T-helper 1 cell treated with Interleukin-12 subunit alpha and Interleukin-12 subunit beta and Interleukin-4 antibody, amounts not matched to agents 30 μg/mL and 1 μg/mL, for 36 hours (primary cell): Measurements from ENCODE around the gene KCNK2.

Experiments
- H3K27ac Mint-ChIP-seq: one replicate; pipeline ENCODE4 v1.8.0; 2021; ENCODE audit warnings: mild to moderate bottlenecking, mixed read lengths
- H3K27me3 Mint-ChIP-seq: one replicate; pipeline ENCODE4 v1.8.0; 2021; ENCODE audit warnings: low read depth, mixed read lengths
- H3K36me3 Mint-ChIP-seq: one replicate; pipeline ENCODE4 v1.8.0; 2021; ENCODE audit warnings: low read depth, mixed read lengths
- H3K4me1 Mint-ChIP-seq: one replicate; pipeline ENCODE4 v1.8.0; 2021; ENCODE audit warnings: low read depth, mixed read lengths
- H3K4me3 Mint-ChIP-seq: one replicate; pipeline ENCODE4 v1.8.0; 2021; ENCODE audit warnings: mild to moderate bottlenecking, moderate library complexity, mixed read lengths
- H3K9me3 Mint-ChIP-seq: one replicate; pipeline ENCODE4 v1.8.0; 2021; ENCODE audit warnings: mixed read lengths

Gene KCNK2, protein sequence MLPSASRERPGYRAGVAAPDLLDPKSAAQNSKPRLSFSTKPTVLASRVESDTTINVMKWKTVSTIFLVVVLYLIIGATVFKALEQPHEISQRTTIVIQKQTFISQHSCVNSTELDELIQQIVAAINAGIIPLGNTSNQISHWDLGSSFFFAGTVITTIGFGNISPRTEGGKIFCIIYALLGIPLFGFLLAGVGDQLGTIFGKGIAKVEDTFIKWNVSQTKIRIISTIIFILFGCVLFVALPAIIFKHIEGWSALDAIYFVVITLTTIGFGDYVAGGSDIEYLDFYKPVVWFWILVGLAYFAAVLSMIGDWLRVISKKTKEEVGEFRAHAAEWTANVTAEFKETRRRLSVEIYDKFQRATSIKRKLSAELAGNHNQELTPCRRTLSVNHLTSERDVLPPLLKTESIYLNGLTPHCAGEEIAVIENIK

DNA sequence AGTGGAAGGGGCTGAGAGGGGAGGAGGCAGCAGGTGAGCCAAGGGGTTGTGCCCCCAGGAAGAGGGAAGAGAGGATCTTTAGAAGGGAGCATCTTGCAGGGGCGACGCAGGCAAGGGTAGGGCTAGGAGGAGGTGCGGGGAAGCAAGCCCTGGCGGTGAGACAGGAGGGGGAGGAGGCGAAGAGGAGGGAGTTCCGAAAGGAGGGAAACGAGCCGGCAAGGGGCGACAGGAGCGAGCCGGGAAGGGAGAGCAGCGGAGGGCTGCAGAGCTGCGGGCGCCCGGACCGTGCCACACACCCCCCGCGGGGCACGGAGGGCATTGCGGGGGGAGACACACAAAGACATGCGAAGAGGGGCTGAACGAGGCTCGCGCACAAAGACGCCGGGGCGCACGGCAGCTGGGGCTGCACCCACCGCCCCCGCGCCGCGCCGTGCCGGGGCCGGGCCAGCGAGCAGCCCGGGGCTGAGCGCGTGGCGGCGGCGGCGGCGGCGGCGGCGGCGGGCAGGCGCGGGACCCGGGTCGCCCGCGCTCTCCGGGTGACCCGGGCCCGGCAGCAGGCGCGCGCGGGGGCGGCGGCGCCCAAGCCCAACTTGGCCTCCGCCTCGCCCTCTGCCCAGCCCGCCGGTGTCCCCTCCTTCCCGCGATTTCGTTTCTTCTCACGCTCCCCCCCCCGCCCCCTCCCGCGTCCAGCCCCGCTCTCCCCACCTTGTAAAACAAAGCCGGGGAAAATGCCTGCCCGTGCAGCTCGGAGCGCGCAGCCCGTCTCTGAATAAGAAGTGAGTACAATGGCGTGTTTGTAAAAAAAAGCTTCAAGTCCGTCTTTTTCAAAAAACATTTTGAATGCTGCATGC is at the start of gene KCNK2:
TSS of gene KCNK2 (plus strand) at position 206 of the 851 bp plus-strand sequence. CDS start 649 bp downstream, outside the sequence.
- Mint-ChIP-seq H3K36me3 (no peaks in the 10 kb centered on the region), H3K4me1 (no peaks in the 10 kb centered on the region), H3K27me3 (peaks cover 71% of the 10 kb centered on the region), H3K4me3 (no peak within 1 kb of the TSS), H3K9me3 (no peaks in the 10 kb centered on the region), H3K27ac (no peak within 1 kb of the TSS)

DNA sequence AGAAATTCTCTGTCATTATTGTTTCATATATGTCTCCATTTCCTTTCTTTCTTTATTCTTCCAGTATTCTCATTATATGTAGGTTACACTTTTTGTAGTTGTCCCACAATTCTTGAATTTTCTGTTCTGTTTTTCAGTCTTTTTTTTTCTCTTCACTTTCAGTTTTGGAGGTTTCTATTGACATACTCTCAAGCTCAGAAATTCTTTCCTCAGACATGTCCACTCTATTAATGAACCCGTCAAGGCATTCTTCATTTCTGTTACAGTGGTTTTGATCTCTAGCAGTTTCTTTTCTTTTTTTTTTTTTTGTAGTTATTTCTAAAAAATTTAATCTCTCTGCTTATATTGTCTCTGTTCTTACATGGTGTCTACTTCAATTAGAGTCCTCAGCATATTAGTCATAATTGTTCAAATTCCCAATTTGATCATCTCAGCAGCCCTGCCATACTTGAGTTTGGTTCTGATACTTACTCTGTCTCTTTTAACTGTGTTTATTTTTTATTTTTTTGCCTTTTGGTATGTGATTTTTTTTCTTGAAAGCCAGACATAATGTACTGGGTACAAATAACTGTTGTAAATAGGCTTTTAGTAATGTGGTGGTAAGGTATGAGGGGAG is 49.5 kb upstream of the KCNK2 start:
- no peaks in the 10 kb centered on the region for H3K9me3 Mint-ChIP-seq
- no peak overlapping the region for H3K4me3 Mint-ChIP-seq
- no peaks in the 10 kb centered on the region for H3K4me1 Mint-ChIP-seq
- no peaks in the 10 kb centered on the region for H3K36me3 Mint-ChIP-seq
- no peak overlapping the region for H3K27ac Mint-ChIP-seq
- no peaks in the 10 kb centered on the region for H3K27me3 Mint-ChIP-seq

DNA sequence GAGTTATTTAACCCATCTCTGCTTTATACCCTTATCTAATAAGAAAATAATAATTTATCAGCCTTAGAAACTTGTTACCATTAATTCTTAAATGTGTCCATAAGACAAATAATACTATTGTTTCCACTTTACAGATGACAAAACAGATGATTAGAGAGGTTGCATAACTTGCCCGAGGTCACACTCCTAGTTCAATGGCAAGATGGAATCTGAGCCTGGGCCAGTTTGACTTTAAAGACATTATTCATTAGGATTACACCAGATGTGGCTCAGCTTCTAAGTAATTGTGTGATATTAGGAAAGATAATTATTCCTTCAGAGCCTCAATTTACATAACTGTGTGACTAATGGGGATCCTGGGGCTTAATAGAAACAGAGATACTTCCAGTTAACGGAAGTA is 42.3 kb upstream of the KCNK2 start:
- no peak overlapping the region for H3K4me3 Mint-ChIP-seq
- H3K9me3 Mint-ChIP-seq, result no peaks in the 10 kb centered on the region
- H3K36me3 Mint-ChIP-seq, result no peaks in the 10 kb centered on the region
- no peaks in the 10 kb centered on the region for H3K27me3 Mint-ChIP-seq
- no peaks in the 10 kb centered on the region for H3K4me1 Mint-ChIP-seq
- H3K27ac Mint-ChIP-seq, result no peak overlapping the region

DNA sequence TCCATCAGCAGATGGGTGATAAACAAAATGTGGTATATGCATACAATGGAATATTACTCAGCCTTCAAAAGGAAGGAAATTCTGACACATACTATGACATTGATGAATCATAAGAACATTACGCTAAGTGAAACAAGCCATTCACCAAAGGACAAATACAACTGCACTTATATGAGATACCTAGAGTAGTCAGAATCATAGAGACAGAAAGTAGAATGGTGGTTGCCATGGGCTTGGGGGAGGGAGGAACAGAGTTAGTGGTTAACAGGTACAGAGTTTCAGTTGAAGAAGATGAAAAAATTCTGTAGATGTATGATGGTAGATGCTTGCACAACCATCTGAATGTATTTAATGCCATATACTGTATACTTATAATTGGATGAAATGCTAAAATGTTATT is 39.1 kb upstream of the KCNK2 start:
- Mint-ChIP-seq H3K9me3 (no peaks in the 10 kb centered on the region), H3K27ac (no peak overlapping the region), H3K36me3 (no peaks in the 10 kb centered on the region), H3K4me1 (no peaks in the 10 kb centered on the region), H3K4me3 (no peak overlapping the region), H3K27me3 (no peaks in the 10 kb centered on the region)

DNA sequence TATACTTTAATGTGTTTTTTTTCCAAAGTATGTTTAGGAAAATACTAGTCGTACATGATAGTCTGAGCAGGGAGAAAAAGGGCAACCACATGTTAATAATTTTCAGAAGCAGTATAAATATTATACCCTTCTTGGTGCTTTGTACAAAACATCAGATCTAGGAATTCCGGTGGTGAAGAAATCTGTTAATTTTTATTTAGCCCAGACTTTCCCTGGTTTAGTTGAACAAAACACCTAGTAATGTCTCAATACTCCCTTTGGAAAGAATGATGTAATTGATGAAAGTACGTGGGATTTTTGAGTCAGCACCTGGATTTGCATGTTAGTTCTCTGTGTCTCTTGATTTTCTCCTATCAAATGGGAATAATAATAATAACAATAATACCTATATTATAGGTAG is 38.4 kb upstream of the KCNK2 start:
- Mint-ChIP-seq H3K27ac (no peak overlapping the region), H3K36me3 (no peaks in the 10 kb centered on the region), H3K4me1 (no peaks in the 10 kb centered on the region), H3K9me3 (no peaks in the 10 kb centered on the region), H3K4me3 (no peak overlapping the region), H3K27me3 (no peaks in the 10 kb centered on the region)

DNA sequence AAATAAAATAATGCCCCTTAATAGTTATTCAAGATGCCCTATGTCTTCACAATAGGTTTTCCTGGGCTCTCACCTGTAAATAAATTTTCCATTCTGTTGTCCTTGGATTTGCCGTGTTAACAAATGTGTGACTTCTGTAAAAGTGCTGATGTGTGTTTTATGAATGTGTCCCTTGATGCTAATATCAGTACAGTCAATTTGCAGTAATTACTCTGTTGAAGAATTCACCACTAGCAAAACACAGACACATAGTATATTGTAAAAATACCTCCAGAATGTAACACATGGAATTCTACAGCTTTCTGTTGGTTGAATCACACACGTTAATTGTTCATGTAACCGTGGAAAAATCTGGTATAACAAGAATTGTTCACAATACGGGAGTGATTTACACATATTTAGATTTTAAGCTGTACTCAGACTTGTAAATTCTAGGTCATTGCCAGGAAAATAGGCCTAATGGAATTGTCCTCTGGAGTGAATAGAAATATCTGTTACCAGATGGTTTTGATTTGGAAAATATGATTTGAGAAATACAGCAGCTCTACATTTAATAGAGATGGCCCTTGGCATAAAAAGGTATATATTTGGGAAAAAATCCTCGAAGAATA is 36.7 kb upstream of the KCNK2 start:
- Mint-ChIP-seq H3K27me3 (no peaks in the 10 kb centered on the region), H3K4me3 (no peak overlapping the region), H3K4me1 (no peaks in the 10 kb centered on the region), H3K36me3 (no peaks in the 10 kb centered on the region), H3K9me3 (no peaks in the 10 kb centered on the region), H3K27ac (no peak overlapping the region)

DNA sequence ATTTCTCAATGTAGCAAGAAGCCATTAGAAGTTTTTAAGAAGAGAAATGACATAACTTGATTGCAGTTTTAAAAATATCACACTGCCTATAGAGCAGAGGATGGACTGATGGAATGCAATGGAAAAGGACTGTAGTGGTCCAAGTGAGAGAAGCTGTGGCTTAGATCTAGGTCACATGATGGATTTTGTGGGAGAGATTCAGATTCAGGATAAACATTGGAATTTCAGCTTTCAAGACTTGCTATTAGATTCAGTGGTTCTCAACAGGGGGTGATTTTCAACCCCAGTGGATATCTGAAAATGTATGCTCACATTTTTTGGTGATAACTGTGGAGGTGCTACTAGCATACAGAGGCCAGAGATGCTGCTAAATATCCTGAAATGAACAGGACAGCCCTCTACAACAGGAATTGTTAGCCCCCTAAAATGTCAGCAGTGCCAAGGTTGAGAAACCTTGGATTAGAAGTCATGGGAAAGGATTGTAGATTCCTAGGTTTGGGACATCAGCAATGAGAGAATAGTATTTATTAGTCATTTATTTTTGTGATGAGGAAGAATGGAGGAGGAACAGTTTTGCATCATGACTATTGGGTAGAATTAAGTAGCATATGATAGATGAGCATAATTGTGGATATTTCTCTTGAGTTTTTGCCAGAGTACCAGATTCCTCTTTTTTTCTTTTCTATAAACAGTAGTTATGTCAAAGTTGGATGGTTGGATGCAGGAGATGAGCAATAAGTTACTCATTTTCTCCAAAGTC is 30.1 kb upstream of the KCNK2 start:
- Mint-ChIP-seq H3K9me3 (no peaks in the 10 kb centered on the region), H3K36me3 (no peaks in the 10 kb centered on the region), H3K27ac (no peak overlapping the region), H3K4me1 (no peaks in the 10 kb centered on the region), H3K27me3 (no peaks in the 10 kb centered on the region), H3K4me3 (no peak overlapping the region)

DNA sequence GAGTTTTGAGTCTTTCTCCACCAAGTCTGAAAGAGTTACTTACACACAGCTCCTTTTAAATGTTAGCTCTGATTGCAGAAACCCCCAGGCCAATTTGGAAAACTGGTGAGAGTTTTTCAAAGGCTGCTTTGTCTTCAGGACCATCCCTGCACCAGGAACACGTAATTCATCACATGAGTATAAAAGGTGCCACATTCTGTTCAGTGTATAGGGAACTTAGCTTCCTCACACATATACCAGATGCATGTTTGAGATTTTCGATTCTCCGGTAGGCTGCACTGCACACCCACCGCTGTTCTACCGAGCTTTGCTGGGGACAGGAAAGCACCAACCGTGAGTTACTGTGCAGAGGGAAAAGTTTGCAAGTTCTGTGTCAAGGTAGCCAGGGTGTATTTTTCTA is 28.3 kb upstream of the KCNK2 start:
- Mint-ChIP-seq H3K4me3 (no peak overlapping the region), H3K4me1 (no peaks in the 10 kb centered on the region), H3K9me3 (no peaks in the 10 kb centered on the region), H3K27ac (no peak overlapping the region), H3K27me3 (no peaks in the 10 kb centered on the region), H3K36me3 (no peaks in the 10 kb centered on the region)

DNA sequence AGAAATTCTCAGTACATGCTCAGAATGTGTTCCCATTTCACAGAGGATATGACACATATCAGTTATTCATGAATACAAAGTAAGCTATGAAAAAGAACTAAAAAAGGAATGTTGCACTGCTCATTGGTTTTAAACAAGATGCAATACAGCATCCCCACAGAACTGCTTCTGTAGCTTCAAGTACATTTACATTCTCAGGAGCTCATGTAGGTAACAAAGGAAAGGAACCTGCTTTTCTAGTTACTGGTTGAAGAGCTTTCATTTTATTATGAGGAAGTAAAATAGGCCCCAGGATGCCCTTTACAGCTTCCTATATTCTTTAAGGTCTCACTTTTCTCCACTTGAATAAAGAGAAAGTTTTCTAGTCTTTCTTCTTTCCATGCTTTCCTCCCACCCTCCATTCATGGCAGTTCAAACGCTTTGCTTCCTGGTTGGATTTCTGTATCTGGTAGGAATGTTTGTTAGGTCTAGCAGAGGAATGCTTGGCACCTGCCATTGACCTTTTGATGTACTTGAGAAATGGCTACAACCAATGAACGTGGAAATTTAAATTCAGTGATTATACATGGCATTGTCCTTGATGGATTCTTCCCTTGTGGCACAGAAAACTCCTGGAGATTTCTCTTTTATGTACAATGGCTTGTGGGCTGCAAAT is 27.1 kb upstream of the KCNK2 start:
- H3K27me3 Mint-ChIP-seq, result no peaks in the 10 kb centered on the region
- H3K4me3 Mint-ChIP-seq, result no peak overlapping the region
- H3K9me3 Mint-ChIP-seq, result no peaks in the 10 kb centered on the region
- H3K27ac Mint-ChIP-seq, result no peak overlapping the region
- H3K36me3 Mint-ChIP-seq, result no peaks in the 10 kb centered on the region
- H3K4me1 Mint-ChIP-seq, result no peaks in the 10 kb centered on the region

DNA sequence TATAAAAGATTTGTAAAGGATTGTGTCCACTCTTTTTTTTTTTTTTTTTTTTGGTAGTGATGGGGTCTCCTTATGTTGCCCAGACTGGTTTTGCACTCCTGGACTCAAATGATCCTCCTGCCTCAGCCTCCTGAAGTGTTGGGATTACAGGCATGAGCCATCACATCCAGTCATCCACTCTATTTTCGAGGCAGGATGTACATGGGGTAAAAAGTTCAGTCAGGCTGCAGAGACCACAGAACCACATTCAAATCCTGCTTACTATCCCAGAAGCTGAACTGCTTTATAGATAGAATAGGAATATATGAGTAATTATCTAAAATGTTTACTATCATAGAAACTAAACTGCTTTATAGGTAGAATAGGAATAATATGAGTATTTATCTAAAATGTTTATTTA is 26.0 kb upstream of the KCNK2 start:
- H3K27me3 Mint-ChIP-seq, result no peaks in the 10 kb centered on the region
- H3K4me1 Mint-ChIP-seq, result no peaks in the 10 kb centered on the region
- no peak overlapping the region for H3K4me3 Mint-ChIP-seq
- no peak overlapping the region for H3K27ac Mint-ChIP-seq
- no peaks in the 10 kb centered on the region for H3K36me3 Mint-ChIP-seq
- H3K9me3 Mint-ChIP-seq, result no peaks in the 10 kb centered on the region

DNA sequence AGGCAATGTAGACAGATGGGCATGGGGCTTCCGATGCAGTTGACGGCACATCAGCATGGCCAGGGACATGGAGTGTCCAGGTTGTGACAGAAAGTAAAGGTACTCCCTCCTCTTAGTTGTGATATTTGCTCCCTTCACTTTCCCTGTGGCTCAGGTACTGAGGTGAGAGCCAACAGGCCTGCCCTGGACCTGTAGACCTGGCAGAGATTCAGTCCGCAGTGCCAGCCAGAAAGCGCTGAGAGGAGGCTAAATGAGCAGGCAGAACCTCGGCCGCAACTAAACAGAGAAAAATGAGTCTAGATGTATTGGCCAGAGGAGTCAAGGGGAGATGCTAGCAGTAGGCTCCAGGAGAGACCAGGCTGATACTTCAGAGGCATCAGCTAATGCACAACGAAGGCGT is 22.6 kb upstream of the KCNK2 start:
- no peaks in the 10 kb centered on the region for H3K27me3 Mint-ChIP-seq
- H3K9me3 Mint-ChIP-seq, result no peaks in the 10 kb centered on the region
- no peaks in the 10 kb centered on the region for H3K4me1 Mint-ChIP-seq
- no peak overlapping the region for H3K27ac Mint-ChIP-seq
- no peak overlapping the region for H3K4me3 Mint-ChIP-seq
- H3K36me3 Mint-ChIP-seq, result no peaks in the 10 kb centered on the region

DNA sequence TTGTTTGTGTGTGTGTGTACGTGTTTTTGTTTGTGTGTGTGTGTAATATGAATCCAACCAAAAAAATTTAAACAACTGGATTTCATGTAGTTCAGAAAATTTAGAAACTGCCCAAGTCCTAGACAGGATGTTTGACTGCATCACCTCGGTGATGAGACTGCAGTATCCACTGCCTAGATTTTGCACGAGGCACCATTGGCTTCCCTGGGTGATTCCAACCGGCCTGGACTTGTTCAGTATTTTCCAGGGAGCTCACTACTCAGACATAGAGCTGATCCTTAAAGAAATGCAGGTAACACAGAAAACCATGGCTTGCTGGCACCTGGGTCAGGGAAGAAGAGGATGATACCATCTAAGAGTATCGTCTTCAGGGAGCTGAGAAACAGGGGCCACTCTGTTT is 18.2 kb upstream of the KCNK2 start:
- Mint-ChIP-seq H3K4me1 (no peaks in the 10 kb centered on the region), H3K27ac (no peak overlapping the region), H3K4me3 (no peak overlapping the region), H3K9me3 (no peaks in the 10 kb centered on the region), H3K27me3 (no peaks in the 10 kb centered on the region), H3K36me3 (no peaks in the 10 kb centered on the region)

DNA sequence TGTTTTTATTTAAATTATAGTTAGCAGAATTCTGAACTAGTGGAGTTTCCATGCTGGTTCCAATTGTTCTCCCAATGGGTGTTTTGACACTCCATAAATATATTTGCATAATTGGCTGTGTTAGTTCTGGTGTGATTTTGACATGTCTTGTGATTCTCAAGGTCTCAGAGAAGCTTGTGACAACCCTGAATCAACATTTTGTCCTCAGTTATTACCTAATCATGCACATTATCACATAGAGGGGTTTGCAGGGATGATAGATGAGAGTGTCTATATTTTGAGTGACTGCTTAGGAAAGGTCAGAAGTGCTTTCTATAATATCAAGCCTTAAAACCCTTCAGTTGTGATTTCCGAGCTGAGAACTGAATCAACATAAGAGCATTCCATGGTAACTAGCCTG is 11.5 kb upstream of the KCNK2 start:
- no peak overlapping the region for H3K27ac Mint-ChIP-seq
- H3K27me3 Mint-ChIP-seq, result peaks cover 4% of the 10 kb centered on the region
- no peaks in the 10 kb centered on the region for H3K4me1 Mint-ChIP-seq
- H3K9me3 Mint-ChIP-seq, result no peaks in the 10 kb centered on the region
- H3K36me3 Mint-ChIP-seq, result no peaks in the 10 kb centered on the region
- H3K4me3 Mint-ChIP-seq, result no peak overlapping the region
